HG03159 (cell line): ENCODE data around the gene IMMP2L.

ENCODE experiments used
- ATAC-seq: cut with Tn5 transposase; IDR thresholded peaks from one replicate; pipeline ENCODE4 v1.9.1; 2021; ENCODE audit warnings: mild to moderate bottlenecking, moderate library complexity; ENCODE audit not compliant: unreplicated experiment

The IMMP2L gene

GRCh38 chr7:110786328-110786965 lies 775.8 kb downstream of the IMMP2L start:
- no peak for ATAC-seq

GRCh38 chr7:110784749-110785148 lies 777.5 kb downstream of the IMMP2L start:
- no peak for ATAC-seq

GRCh38 chr7:110780712-110781111 lies 781.6 kb downstream of the IMMP2L start:
- ATAC-seq, result no peak

GRCh38 chr7:110779339-110779738 lies 783.0 kb downstream of the IMMP2L start:
- no peak for ATAC-seq

GRCh38 chr7:110775046-110775445 lies 787.2 kb downstream of the IMMP2L start:
- no peak for ATAC-seq

- ATAC-seq, result no peak
These were observed 788.2 kb downstream of the IMMP2L start for GRCh38 chr7:110774071-110774470.

- ATAC-seq, result no peak
These were observed 789.7 kb downstream of the IMMP2L start for GRCh38 chr7:110772615-110773014.

GRCh38 chr7:110771717-110772116 lies 790.6 kb downstream of the IMMP2L start:
- ATAC-seq, result no peak

GRCh38 chr7:110767550-110768110 lies 794.7 kb downstream of the IMMP2L start:
- no peak for ATAC-seq

- ATAC-seq, result no peak
These were observed 795.4 kb downstream of the IMMP2L start for GRCh38 chr7:110766864-110767263.

GRCh38 chr7:110764852-110765251 lies 797.4 kb downstream of the IMMP2L start:
- no peak for ATAC-seq

GRCh38 chr7:110762546-110763225 lies 799.6 kb downstream of the IMMP2L start:
- ATAC-seq, result no peak

GRCh38 chr7:110760341-110760740 lies 802.0 kb downstream of the IMMP2L start:
- no peak for ATAC-seq

- ATAC-seq, result no peak
These were observed 803.2 kb downstream of the IMMP2L start for GRCh38 chr7:110759069-110759468.

- no peak for ATAC-seq
These were observed 807.6 kb downstream of the IMMP2L start for GRCh38 chr7:110754649-110755048.

GRCh38 chr7:110750931-110751605 lies 811.2 kb downstream of the IMMP2L start:
- ATAC-seq, result no peak

- ATAC-seq, result no peak
These were observed 829.1 kb downstream of the IMMP2L start for GRCh38 chr7:110733221-110733620.

GRCh38 chr7:110724811-110725210 lies 837.5 kb downstream of the IMMP2L start:
- ATAC-seq, result no peak

- ATAC-seq, result no peak
These were observed 840.9 kb downstream of the IMMP2L start for GRCh38 chr7:110721395-110721794.

GRCh38 chr7:110720626-110721025 lies 841.7 kb downstream of the IMMP2L start:
- no peak for ATAC-seq

- ATAC-seq, result no peak
These were observed 842.6 kb downstream of the IMMP2L start for GRCh38 chr7:110719741-110720140.
